ENCODE data around the gene CORIN. TPM values are rescaled to one million over a fixed set of nuclear protein-coding genes. Genes with fewer than 3 reads are reported as not detected.

The CORIN gene
- total RNA-seq, 1 donor from 2014 or later: 2.6 TPM

- H3K36me3 Mint-ChIP-seq (ENCODE audit: unreplicated experiment): peaks cover 63% of the 10 kb centered on the region
- no peak for DNase-seq (ENCODE audit: extremely low spot score, unreplicated experiment)
- TF ChIP-seq, protein P1, sequence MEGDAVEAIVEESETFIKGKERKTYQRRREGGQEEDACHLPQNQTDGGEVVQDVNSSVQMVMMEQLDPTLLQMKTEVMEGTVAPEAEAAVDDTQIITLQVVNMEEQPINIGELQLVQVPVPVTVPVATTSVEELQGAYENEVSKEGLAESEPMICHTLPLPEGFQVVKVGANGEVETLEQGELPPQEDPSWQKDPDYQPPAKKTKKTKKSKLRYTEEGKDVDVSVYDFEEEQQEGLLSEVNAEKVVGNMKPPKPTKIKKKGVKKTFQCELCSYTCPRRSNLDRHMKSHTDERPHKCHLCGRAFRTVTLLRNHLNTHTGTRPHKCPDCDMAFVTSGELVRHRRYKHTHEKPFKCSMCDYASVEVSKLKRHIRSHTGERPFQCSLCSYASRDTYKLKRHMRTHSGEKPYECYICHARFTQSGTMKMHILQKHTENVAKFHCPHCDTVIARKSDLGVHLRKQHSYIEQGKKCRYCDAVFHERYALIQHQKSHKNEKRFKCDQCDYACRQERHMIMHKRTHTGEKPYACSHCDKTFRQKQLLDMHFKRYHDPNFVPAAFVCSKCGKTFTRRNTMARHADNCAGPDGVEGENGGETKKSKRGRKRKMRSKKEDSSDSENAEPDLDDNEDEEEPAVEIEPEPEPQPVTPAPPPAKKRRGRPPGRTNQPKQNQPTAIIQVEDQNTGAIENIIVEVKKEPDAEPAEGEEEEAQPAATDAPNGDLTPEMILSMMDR (IDR thresholded peaks at IDR 0.05): no peak
- no peaks in the 10 kb centered on the region for H3K27me3 Mint-ChIP-seq (ENCODE audit: unreplicated experiment)
- H3K9me3 Mint-ChIP-seq (ENCODE audit: unreplicated experiment): peaks cover 15% of the 10 kb centered on the region
- H3K4me3 Mint-ChIP-seq (ENCODE audit: unreplicated experiment): no peak overlapping the region
- no peak overlapping the region for H3K27ac Mint-ChIP-seq (ENCODE audit: unreplicated experiment)
- H3K4me1 Mint-ChIP-seq (ENCODE audit: unreplicated experiment): peaks cover 2% of the 10 kb centered on the region
Measured at GRCh38 chr4:47876310-47876709, 38.4 kb upstream of the CORIN start.

GRCh38 chr4:47873877-47874541, 36.1 kb upstream of the CORIN start:
- H3K4me1 Mint-ChIP-seq (ENCODE audit: unreplicated experiment): peaks cover 2% of the 10 kb centered on the region
- TF ChIP-seq, protein P1 (IDR thresholded peaks at IDR 0.05): no peak

GRCh38 chr4:47863486-47863885, 25.6 kb upstream of the CORIN start:
- TF ChIP-seq, protein P1 (IDR thresholded peaks at IDR 0.05): no peak
- peaks cover 45% of the 10 kb centered on the region for H3K4me1 Mint-ChIP-seq (ENCODE audit: unreplicated experiment)
- no peak for DNase-seq (ENCODE audit: extremely low spot score, unreplicated experiment)
- no peak overlapping the region for H3K4me3 Mint-ChIP-seq (ENCODE audit: unreplicated experiment)
- H3K27me3 Mint-ChIP-seq (ENCODE audit: unreplicated experiment): no peaks in the 10 kb centered on the region
- H3K36me3 Mint-ChIP-seq (ENCODE audit: unreplicated experiment): peaks cover 25% of the 10 kb centered on the region
- peaks cover 12% of the 10 kb centered on the region for H3K9me3 Mint-ChIP-seq (ENCODE audit: unreplicated experiment)
- H3K27ac Mint-ChIP-seq (ENCODE audit: unreplicated experiment): peak overlapping the region; percentile 81

More at GRCh38 chr4:47873877-47874541, 36.1 kb upstream of the CORIN start:
- DNase-seq (ENCODE audit: extremely low spot score, unreplicated experiment): no peak
- Mint-ChIP-seq H3K36me3 (ENCODE audit: unreplicated experiment) (peaks cover 72% of the 10 kb centered on the region), H3K27ac (ENCODE audit: unreplicated experiment) (no peak overlapping the region), H3K9me3 (ENCODE audit: unreplicated experiment) (peaks cover 24% of the 10 kb centered on the region), H3K4me3 (ENCODE audit: unreplicated experiment) (no peak overlapping the region), H3K27me3 (ENCODE audit: unreplicated experiment) (no peaks in the 10 kb centered on the region)

DNA sequence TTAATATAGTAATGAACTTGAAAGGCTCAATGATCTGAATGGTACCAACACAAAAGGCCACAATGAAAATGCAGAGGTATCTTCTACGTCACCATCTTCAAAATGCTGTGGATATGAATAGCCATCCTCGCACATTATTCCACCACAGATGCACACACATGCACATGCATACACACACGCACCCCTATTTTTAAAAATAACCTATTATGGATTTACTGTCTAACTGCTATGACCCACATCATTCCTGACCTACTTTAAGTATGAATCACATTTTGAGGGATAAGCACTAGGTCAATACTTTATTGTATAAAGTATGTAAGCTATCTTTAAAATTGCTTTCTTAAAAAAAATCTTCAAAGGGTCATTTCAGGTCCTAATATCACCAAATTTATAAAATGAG, 24.4 kb upstream of the CORIN start:
- Mint-ChIP-seq H3K27me3 (ENCODE audit: unreplicated experiment) (no peaks in the 10 kb centered on the region), H3K36me3 (ENCODE audit: unreplicated experiment) (peaks cover 18% of the 10 kb centered on the region), H3K4me3 (ENCODE audit: unreplicated experiment) (no peak overlapping the region), H3K27ac (ENCODE audit: unreplicated experiment) (peak overlapping the region; percentile 55), H3K9me3 (ENCODE audit: unreplicated experiment) (peaks cover 6% of the 10 kb centered on the region), H3K4me1 (ENCODE audit: unreplicated experiment) (peaks cover 45% of the 10 kb centered on the region)
- DNase-seq (ENCODE audit: extremely low spot score, unreplicated experiment): no peak
- TF ChIP-seq, protein P1 (IDR thresholded peaks at IDR 0.05): no peak

DNA sequence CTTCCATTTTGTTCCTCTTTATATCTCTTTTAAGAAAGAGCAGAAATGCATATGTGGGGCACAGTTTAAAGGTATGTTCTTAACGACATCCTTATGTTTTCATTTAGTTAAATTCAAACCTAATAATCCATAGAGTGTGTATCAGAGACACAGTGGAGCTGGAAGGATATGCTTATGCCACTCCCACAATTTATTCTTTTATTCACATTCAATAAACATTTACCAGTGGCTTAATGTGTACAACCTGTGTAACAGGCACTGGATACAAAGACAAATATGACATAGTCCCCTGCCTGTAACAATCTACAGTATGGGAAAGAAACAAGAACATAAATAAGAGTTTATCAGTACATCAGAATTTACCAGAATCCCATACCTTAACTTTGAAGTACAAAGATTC, 22.4 kb upstream of the CORIN start:
- H3K27ac Mint-ChIP-seq (ENCODE audit: unreplicated experiment): no peak overlapping the region
- TF ChIP-seq, protein P1 (IDR thresholded peaks at IDR 0.05): no peak
- no peak overlapping the region for H3K4me3 Mint-ChIP-seq (ENCODE audit: unreplicated experiment)
- peaks cover 44% of the 10 kb centered on the region for H3K4me1 Mint-ChIP-seq (ENCODE audit: unreplicated experiment)
- H3K27me3 Mint-ChIP-seq (ENCODE audit: unreplicated experiment): no peaks in the 10 kb centered on the region
- DNase-seq (ENCODE audit: extremely low spot score, unreplicated experiment): no peak
- peaks cover 16% of the 10 kb centered on the region for H3K36me3 Mint-ChIP-seq (ENCODE audit: unreplicated experiment)
- H3K9me3 Mint-ChIP-seq (ENCODE audit: unreplicated experiment): no peaks in the 10 kb centered on the region
